NCI-H526 (cell line): Measurements from ENCODE around the gene PCSK7.
"Not testable (repeated sequence)": the region's sequence is repeated elsewhere in the genome, so short reads cannot be mapped to it uniquely, and the experiment has no call there.

Source experiments
- DNase-seq, 2 experiments: peaks; one replicate each; lab custom pipeline; 2025; lab: John Stamatoyannopoulos, UW

Gene PCSK7

DNA sequence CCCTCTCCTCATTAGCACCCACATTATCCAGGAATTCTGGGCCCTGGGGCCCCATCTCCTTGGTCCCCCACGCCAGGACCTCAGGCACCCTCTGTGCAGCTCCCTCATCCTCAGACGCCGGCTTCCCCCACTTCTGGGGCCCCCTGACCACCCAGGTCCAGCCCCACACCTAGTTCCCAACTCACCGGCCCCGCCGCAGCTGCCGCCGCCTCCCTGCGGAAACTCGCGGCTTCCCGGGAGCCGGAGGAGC lies at the start of gene PCSK7:
PCSK7 (minus strand) TSS at position 232 of the 250 bp plus-strand sequence. CDS start 2,229 bp downstream, outside the sequence.
- DNase-seq, result no peak

- no peak for DNase-seq
Measured at GRCh38 chr11:117281159-117281558, 49.3 kb upstream of the PCSK7 start.

GRCh38 chr11:117279711-117280376 lies 48.0 kb upstream of the PCSK7 start:
- no peak for DNase-seq

DNA sequence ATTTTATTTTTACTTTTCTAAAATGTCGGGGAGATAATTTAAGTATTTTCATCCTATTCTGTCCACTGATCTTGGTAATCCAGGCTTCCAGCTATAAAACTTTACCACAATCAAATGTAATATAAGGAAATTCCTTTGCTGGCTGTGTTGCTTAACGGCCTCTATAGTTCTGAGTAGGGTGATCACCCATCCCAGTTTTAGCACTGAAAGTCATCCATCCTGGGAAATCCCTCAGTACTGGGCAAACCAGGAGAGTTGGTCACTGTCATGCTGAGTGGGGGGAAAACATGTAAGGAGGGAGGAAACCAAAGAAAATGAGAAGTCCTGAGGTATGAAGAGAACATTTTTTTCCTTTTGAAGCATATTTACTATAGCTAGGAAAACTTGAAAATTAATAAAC lies 46.5 kb upstream of the PCSK7 start:
- DNase-seq, result no peak

DNA sequence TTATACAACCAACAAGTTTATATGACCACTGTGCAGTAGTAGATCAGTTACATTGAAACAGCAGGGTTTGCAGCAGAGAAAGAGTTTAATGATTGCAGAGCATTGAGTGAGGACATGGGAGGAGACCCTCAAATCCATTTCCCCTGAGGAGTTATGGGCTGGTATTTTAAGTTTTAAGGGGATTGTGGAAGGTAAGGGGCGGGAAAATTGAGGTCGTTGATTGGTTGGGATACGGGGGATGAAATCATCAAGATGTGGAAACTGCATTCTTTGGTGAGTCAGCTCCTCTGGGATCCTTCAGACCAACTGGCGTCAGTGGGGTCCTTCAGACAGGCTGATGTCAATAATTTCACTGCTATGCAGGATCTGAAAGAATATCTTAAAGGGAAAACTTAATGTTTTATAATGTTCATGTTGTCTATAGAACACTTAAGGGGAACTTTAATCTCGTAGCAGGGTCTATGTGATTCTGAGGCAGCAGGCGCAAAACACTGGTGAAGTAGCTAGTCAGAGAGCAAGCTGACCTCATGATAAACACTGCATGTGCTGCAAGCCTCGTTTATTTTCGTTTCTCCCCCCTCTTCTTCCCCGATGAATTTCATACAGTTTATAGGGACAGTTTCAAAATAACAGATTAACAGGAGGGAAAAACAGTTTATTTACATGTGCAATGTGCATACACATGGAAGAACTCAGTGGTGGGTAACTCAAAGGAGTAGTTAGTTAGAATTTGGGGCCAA lies 41.8 kb upstream of the PCSK7 start:
- no peak for DNase-seq

GRCh38 chr11:117272175-117272574 lies 40.3 kb upstream of the PCSK7 start:
- DNase-seq, result not testable (repeated sequence)

DNA sequence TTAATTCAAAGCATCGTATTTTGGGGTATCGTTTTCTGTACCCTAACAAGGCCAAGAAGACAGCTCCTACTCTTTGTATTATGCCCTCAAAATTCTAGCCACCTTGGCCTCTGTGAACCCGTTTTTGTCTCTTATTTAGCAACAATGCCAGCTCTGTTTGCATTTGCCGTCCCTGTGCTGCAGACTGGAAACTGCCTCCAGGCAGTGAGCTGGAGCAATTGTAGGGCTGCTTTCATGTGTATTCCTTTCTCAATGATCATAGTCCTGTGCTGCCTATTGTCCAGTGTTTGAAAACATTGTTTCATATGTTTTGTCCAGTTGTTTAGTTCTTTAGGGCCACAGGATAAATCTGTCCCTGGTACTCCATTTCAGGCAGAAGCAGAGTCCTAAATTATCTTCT lies 39.3 kb upstream of the PCSK7 start:
- no peak for DNase-seq

- no peak for DNase-seq
Measured at GRCh38 chr11:117269856-117270255, 38.0 kb upstream of the PCSK7 start.

DNA sequence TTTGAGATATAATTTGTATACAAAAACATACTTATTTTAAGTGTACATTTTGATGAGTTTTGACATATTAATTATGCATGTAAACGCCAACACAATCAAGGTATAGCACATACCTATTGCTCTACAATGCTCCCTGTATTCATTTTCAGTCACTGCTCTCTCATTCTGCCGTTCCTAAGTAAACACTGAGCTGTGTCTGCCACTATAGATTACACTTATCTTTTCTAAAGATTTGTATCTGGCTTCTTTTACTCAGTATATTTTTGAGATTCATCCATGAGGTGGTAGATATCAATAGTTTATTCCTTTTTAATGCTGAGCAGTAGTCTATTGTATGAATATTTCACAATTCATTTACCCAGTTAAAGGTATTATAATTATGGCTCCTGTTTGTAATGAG lies 33.9 kb upstream of the PCSK7 start:
- DNase-seq, result no peak

- DNase-seq, result not testable (repeated sequence)
Measured at GRCh38 chr11:117264624-117265323, 32.9 kb upstream of the PCSK7 start.

- DNase-seq, result no peak
Measured at GRCh38 chr11:117259417-117259816, 27.5 kb upstream of the PCSK7 start.

DNA sequence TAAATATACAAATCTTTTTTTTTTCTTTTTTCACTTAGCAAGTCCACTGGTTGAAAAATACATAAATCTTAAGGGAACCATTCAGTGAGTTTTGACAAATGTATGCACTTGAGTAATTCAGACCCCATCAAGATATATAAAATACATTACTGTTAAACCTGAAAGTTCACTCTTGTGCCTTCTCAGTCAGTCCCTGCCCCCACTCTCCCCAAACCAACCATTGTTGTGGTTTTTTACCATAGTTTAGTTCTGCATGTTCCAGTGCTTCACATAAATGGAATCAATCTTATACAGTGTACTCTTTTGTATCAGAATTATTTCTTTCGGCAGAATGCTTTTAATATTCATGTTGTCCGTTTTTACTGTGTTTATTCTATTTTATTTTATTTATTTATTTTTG lies 26.7 kb upstream of the PCSK7 start:
- no peak for DNase-seq

DNA sequence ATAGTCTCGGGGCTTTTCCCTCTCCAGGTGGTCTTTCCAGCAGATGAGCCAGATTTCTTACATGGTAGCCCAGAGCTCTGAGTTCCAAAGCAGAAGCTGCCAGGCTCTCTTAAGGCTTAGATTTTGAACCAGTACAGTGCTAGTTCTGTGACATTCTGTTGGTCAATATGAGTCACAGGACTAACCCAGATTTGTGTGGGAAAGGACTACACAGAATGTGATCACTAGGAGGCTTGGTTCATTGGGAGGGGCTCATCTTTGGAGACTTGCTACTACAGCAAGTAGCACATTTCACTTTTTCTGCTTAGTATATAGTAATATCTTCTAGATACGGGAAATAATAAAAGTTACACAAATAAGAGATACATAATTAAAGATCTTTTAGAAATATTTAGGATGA lies 24.7 kb upstream of the PCSK7 start:
- no peak for DNase-seq

- DNase-seq, result no peak
Measured at GRCh38 chr11:117255966-117256365, 24.1 kb upstream of the PCSK7 start.

- DNase-seq, result no peak
Measured at GRCh38 chr11:117251506-117251905, 19.6 kb upstream of the PCSK7 start.

- no peak for DNase-seq
Measured at GRCh38 chr11:117249571-117249970, 17.7 kb upstream of the PCSK7 start.

DNA sequence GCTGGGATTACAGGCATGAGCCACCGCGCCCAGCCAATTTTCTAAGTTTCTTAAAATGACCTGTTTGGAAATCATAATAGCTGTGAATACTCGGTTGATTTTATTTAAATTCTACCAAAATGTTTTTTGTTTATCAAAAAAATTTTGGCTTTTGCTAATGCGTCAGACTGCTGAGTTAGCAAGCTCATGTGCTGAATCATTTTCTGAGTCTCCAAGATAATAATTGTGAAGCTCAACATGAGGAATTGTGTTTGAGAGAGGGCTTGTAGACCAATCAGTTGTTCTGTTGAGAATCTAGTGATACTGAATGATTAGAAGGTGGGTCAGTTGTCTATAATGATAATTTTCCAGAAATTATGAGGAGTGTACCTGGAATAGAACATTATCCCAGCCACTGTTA lies 16.5 kb upstream of the PCSK7 start:
- no peak for DNase-seq

DNA sequence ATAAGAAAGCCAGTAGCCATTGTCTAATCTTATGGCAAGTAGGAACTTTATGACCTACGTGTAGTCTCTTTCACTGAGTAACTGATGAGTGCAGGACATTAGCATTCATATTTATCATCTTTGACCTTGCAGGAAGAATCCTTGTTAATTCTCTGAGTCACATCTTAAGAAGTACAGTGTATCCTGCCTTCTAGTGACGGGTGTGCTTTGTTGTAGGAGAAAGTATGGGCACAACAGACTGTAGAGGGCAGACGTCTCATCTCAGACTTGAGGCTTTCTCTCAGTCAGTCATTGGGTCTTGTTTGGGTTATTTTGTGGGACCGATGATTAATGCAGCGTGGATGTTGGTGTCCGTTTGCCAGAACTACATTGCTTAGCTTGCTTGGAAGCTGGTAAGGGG lies 7.4 kb upstream of the PCSK7 start:
- DNase-seq, result no peak

DNA sequence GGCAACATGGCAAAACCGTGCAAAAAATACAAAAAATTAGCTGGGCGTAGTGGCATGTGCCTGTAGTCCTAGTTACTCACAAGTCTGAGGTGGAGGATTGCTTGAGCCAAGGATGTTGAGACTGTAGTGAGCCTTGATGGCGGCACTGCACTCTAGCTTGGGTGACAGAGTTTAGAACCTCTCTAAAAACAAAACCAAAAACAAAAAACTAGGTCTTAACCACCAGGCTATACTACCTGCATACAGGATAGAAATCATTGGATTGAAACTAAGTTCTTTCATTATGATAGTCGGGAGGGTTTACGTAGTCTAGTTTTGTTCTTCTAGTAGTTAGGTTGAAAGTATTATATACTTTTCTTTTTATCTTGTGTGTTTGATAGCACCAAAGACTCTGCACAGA lies 6.3 kb upstream of the PCSK7 start:
- no peak for DNase-seq

- peak in 1 of 2 experiments; percentile 57 for DNase-seq
Measured at GRCh38 chr11:117232911-117233409, 1.1 kb upstream of the PCSK7 start.

DNA sequence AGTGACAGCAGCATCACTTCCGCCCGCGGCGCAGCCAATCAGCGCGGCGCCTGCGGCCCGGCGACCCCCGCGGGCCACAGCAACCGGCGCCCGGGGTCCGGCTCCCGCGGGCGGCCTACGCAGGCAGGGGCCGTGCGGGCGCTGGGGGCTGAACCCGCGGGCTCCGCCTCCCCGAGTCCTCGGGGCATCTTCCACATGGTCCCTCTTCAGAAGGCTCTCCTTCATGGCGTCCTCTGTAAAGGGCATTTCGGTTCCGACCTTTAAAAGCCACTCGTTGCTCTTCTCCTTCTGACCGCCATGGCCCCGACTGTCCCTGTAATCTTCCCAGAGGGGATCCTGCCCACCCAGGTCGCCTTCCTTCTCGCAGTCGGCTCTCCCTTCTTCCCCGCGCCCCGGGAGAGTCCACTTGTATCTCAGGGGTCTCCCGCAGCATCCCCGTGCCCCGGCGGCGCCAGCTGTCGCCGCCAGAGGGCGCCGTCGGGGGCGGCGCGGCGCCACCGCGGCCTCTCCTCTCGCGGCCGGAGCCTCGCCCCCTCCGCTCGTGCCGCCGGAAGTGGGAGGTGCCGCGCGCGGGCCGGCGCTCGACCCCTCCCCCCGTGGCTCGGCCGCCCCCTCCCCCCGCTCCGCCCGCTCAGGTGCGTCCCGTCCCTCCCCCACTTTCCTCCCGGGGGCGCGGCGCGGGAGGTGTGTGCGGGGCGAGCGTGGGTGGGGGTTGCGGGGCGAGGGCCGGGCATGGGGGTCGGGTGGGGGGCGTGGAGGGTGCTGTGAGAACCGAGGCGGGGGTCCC lies 412 bp upstream of the PCSK7 start, which contains the start of gene RNF214:
RNF214 (plus strand) TSS at position 580 of the 787 bp plus-strand sequence. CDS start 1,602 bp downstream, outside the sequence.
- peak; percentile 72 to 97 for DNase-seq
